Adrenal gland (tissue), 12 donors: ENCODE data around the gene UGCG. TPM values are rescaled to one million over a fixed set of nuclear protein-coding genes. Genes with fewer than 3 reads are reported as not detected.
A peak's percentile ranks its signal among the peaks of the same experiment; 100 is the strongest.

ENCODE experiments used
- DNase-seq, 7 donors: peaks; one replicate each; pipeline ENCODE4 v3.0.0-alpha.2; 2019 to 2020
- H3K27ac ChIP-seq, 5 donors: fragments of 200-600 bp; sonication (generic) in 4 of 5; 1 replicate in 3 of 5; 2 replicates in 2 of 5; pipeline versions ENCODE4 v1.5.1 to v1.8.0; 2016 to 2020; ENCODE audit warnings: mild to moderate bottlenecking in 1 of 5
- H3K27me3 ChIP-seq: fragments of 200-600 bp; 2 replicates; pipeline ENCODE4 v1.8.0; 2021
- H3K36me3 ChIP-seq, 2 donors: fragments of 200-600 bp; replicated peaks in 1 of 2; 1 replicate in 1 of 2; 2 replicates in 1 of 2; pipeline versions ENCODE4 v1.5.1 to v1.8.0; 2018 to 2022
- H3K4me1 ChIP-seq, 2 donors: fragments of 200-600 bp; replicated peaks in 1 of 2; 1 replicate in 1 of 2; 2 replicates in 1 of 2; pipeline versions ENCODE4 v1.5.1 to v1.8.0; 2018 to 2021
- H3K4me3 ChIP-seq, 4 donors: fragments of 200-600 bp; sonication (generic) in 3 of 4; one replicate each; pipeline ENCODE4 v1.5.1; 2016 to 2018
- H3K9me3 ChIP-seq, 3 donors: fragments of 200-600 bp; sonication (generic) in 1 of 3; replicated peaks in 1 of 3; 1 replicate in 2 of 3; 2 replicates in 1 of 3; pipeline versions ENCODE4 v1.5.1 to v1.8.0; 2016 to 2021
- CTCF ChIP-seq, 6 experiments: fragments of 450-650 bp in 4 of 6; fragments of 200-600 bp in 2 of 6; sonication (generic) in 1 of 6; IDR thresholded peaks; 1 replicate in 5 of 6; 2 replicates in 1 of 6; pipeline versions ENCODE4 v1.5.1 to v1.8.0; 2016 to 2021; ENCODE audit warnings: antibody characterized with exemption in 6 of 6, mild to moderate bottlenecking in 2 of 6, moderate library complexity in 1 of 6
- POLR2A ChIP-seq, 2 donors: fragments of 450-650 bp; IDR thresholded peaks; one replicate each; pipeline ENCODE4 v1.6.1; 2017; ENCODE audit warnings: antibody characterized with exemption in 2 of 2, mild to moderate bottlenecking in 2 of 2, moderate library complexity in 1 of 2
- WGBS, 4 donors: extraction: QIAGEN DNeasy Blood & Tissue Kit in 2 of 4; methylation state at CpG; one replicate each; pipeline versions ENCODE4 v1.1.5 to v1.1.7; 2013 to 2017; 5-methylcytosine and 5-hydroxymethylcytosine counted together
- intact Hi-C, 2 donors: fragments of 100-400 bp; cut with DNase I; formaldehyde crosslinking; loops; one replicate each; pipeline versions ENCODE4 v1.14.1 to v1.15.0; 2022 to 2023
- polyA plus RNA-seq, 3 donors: library from polyadenylated mRNA; stranded (reverse); fragments of 200-250 nt in 2 of 3; fragments of 350-450 nt in 1 of 3; fragmentation: Illumina TruSeq in 1 of 3; extraction: RNeasy Lipid Tissue Mini Kit (QIAGEN cat#74804) in 1 of 3; gene quantifications; one replicate each; pipeline ENCODE4 v1.2.3, GENCODE V29; 2013 to 2014
- total RNA-seq, 9 donors: library from RNA; depleted of rRNA in 4 of 9; stranded (reverse); fragments of >200 nt in 4 of 9; fragments of 120-200 nt in 1 of 9; fragmentation: NEBNext Ultra II Directional in 1 of 9; extraction: Animal tissue kit (Norgen Biotek cat#: 25700) in 1 of 9; gene quantifications; one replicate each; pipeline versions ENCODE4 v1.1.0 to v1.2.4, GENCODE V29; 2013 to 2023
- donor health status: healthy with polysubstance abuse.
- donor health status: Bipolar disorder and iron deficiency.
- donor health status: DM: yes; HTN: yes; CAD: no.
- donor health status: DM: no; HTN: no; CAD: no.
- donor health status: DM: no; HTN: no; CAD: no.
- donor health status: DM: yes; HTN: yes; CAD: no.

UGCG gene
- total and polyA plus RNA-seq, 12 donors, result 41.4 to 139 (median 84.0) TPM

GRCh38 chr9:111969061-111969460 lies 72.4 kb downstream of the UGCG start:
- intact Hi-C loops, result no loop called here
- 87 to 98% (median 93%) methylated on average over 5 of the region's 5 CpGs for WGBS, 4 donors
- TF ChIP-seq CTCF (IDR thresholded peaks at IDR 0.05) (no peak), POLR2A (IDR thresholded peaks at IDR 0.05) (no peak)

DNA sequence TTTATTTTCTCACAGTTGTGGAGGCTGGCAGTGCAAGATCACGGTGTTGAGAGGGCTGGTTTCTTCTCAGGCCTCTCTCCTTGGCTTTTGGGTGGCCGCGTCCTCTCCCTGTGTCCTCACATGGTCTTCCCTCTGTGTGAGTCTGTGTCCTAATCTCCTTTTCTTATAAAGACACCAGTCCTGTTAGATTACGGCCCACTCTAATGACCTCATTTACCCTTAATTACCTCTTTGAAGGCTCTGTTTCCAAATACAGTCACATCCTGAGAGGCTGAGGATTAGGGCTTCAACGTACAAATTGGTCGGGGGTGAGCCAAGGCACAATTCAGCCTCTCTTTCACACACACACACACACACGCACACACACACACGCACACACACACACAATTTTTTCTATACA lies 73.0 kb downstream of the UGCG start:
- DNase-seq, result no peak
- no peak overlapping the region for H3K27ac ChIP-seq
- H3K9me3 ChIP-seq, result no peaks in the 10 kb centered on the region
- no peaks in the 10 kb centered on the region for H3K27me3 ChIP-seq
- H3K4me1 ChIP-seq, result peaks cover 5 to 7% of the 10 kb centered on the region in 2 donors
- no peaks in the 10 kb centered on the region for H3K36me3 ChIP-seq
- 72 to 84% (median 77%) methylated on average over 8 of the region's 8 CpGs for WGBS, 4 donors
- TF ChIP-seq CTCF (IDR thresholded peaks at IDR 0.05), result no peak
- no peak for TF ChIP-seq POLR2A (IDR thresholded peaks at IDR 0.05)
- H3K4me3 ChIP-seq, result no peak overlapping the region
- intact Hi-C loops, result no loop called here

More at GRCh38 chr9:111969061-111969460, 72.4 kb downstream of the UGCG start:
- DNase-seq, result no peak
- no peak overlapping the region for H3K4me3 ChIP-seq
- H3K27me3 ChIP-seq, result no peaks in the 10 kb centered on the region
- H3K27ac ChIP-seq, result no peak overlapping the region
- H3K36me3 ChIP-seq, result no peaks in the 10 kb centered on the region
- peaks cover 0 to 2% of the 10 kb centered on the region in 2 donors for H3K4me1 ChIP-seq
- H3K9me3 ChIP-seq, result no peaks in the 10 kb centered on the region

DNA sequence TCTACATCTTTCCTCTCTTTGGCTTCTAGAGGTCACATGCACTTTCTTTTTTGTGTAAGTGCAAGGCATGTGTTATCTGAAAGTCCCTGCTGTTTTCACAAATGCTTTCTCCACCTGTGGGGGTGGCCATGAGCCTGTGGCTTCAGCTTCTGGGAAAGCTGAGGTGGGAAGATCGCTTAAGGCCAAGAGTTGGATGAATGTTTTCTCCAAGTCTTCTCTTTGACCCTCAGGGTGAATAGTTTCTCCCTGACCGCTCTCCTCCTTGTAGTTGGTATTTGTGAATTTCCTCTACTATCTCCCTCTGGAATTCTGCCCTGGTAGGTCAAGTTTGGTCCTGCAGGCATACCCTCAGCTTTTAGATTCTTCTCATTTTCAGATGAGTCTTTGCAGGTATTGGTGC lies 74.2 kb downstream of the UGCG start:
- TF ChIP-seq POLR2A (IDR thresholded peaks at IDR 0.05) (no peak), CTCF (IDR thresholded peaks at IDR 0.05) (no peak)
- DNase-seq, result no peak
- WGBS, 4 donors, result 92 to 94% (median 94%) methylated on average over 2 of the region's 2 CpGs
- Histone ChIP-seq H3K27me3 (no peaks in the 10 kb centered on the region), H3K4me1 (peaks cover 7 to 8% of the 10 kb centered on the region in 2 donors), H3K4me3 (no peak overlapping the region), H3K36me3 (no peaks in the 10 kb centered on the region), H3K9me3 (no peaks in the 10 kb centered on the region), H3K27ac (no peak overlapping the region)
- intact Hi-C loops, result no loop called here

GRCh38 chr9:111974092-111974681 lies 77.6 kb downstream of the UGCG start:
- no peaks in the 10 kb centered on the region for H3K9me3 ChIP-seq
- H3K36me3 ChIP-seq, result no peaks in the 10 kb centered on the region
- H3K4me3 ChIP-seq, result no peak overlapping the region
- H3K27ac ChIP-seq, result no peak overlapping the region
- peak; percentile 46 to 75 (median 68) for DNase-seq
- peaks cover 7 to 8% of the 10 kb centered on the region in 2 donors for H3K4me1 ChIP-seq
- 65 to 74% (median 71%) methylated on average over 12 of the region's 12 CpGs for WGBS, 4 donors
- TF ChIP-seq POLR2A (IDR thresholded peaks at IDR 0.05) (no peak), CTCF (IDR thresholded peaks at IDR 0.05) (no peak)
- no peaks in the 10 kb centered on the region for H3K27me3 ChIP-seq
- intact Hi-C loops, result no loop called here
